DMS 273 (cell line): ENCODE measurements around the gene SLC8B1.

Source experiments
- DNase-seq: peaks from one replicate; lab custom pipeline; 2025; ENCODE audit not compliant: unreplicated experiment; lab: John Stamatoyannopoulos, UW

Gene SLC8B1

DNA sequence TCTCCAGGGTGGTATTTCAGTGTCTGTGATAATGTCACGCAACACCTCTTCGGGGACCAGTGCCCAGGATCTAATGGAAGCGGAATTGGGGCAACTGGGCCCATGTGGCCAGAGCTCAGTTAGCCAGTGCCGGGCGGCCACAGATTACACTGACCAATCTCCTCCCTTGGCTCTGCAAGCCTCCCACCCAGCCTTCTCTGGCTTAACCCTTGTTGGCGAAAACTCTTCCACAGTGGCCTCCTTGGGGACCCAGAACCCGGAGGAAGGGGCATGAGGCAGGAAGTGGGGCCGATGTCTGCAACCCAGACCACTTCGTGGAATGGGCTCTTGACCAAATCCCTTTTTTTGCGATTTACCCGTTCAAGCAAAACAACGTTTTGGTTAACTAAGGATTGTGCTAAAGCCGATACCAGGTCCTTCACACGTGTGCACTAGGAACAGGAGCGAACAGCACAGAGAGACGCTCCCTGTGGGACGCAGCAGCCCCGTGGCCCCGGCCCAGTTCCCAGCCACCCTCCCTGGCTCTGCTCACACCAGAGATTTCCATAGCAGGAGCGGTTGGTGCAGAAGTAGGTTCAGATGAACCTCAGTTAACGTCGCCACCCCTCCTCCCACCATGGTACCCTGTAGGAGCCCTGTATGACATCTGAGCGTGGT is 38.2 kb downstream of the SLC8B1 start:
- DNase-seq, result no peak

DNA sequence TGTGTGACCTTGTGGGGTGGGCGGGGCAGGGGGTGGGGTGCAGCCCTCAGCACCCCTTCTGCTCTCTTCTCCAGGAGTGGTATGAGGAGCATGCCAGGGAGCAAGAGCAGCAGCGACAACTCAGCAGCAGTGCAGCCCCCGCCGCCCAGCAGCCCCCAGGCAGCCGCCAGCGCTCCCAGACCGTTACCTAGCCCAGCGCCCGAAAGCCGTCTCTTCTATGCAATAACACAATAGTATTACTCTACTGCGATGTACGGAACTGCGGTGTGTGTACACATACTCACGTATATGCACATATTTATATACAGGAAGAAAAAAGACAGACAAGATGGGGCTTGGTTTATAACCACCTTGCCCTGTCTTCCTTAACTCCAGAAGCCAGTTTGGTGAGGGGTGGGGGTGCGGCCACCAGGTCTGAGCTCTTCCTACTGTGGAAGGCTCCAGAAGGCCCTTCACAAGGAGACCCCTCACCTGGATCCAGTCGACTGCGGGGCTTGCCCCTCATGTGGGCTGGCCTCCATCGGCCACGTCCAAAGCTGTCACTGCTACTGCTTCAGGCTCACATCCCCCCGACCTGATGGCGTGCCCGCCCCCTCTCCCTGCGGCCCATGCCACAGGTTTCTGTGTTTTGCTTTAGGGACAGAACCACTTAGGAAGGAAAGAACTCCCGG is 38.9 kb downstream of the SLC8B1 start:
- no peak for DNase-seq

DNA sequence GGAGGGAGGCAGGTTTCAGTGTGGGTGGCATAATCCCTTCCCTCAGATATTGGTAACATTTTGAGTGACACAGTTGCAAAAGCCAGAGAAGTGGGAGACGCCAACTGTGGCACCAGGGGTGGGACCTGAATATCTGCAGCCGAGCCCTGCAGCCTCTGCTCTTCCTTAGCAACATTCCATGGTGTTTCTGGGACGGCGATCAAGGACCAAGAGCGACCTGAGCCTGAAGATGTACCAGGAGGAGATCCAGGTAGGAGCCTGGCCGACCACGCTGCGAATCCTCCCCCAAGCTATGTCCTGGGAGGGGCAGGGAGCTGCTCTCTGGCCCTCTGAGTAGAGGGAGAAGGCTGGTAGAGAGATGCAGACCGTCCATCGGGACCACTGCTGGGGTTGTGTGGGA is 41.8 kb downstream of the SLC8B1 start:
- DNase-seq, result no peak

DNA sequence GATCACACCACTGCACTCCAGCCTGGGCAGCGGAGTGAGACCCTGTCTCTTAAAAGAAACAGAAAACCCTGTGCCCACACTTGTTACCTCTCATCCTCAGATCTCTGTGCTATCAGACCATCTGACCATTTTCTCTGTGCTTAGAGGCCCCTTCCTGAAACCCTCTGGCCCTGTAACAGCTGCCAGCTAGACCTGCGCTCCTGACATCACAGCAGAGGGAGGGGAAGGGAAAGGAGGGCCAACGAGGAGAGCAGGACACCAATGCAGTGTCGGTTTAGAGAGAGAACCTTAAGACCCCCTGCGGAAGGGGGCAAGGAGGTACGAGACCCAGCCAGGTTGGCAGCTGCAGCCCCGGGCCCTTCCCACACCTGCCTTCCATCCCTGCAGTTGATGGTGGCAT is 42.4 kb downstream of the SLC8B1 start:
- no peak for DNase-seq

DNA sequence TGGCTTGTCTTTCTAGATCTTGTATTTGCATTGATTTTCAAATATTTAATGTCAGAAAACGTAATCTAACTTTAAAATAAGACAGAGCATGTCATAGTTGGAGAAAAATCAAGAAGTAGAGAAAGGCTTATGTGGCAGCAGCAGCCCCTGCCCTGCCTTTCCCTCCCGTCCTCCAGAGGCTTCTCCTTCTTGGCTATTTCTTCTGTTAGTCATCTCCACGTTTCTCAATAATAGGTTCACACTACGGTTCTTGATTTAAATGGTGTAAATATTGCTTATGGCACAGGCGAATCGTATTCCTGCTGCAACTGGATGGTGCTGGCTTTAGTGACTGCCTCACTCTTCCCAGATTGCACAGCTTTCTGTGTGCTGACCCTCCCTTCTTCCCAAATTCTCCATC is 42.8 kb downstream of the SLC8B1 start:
- no peak for DNase-seq

DNA sequence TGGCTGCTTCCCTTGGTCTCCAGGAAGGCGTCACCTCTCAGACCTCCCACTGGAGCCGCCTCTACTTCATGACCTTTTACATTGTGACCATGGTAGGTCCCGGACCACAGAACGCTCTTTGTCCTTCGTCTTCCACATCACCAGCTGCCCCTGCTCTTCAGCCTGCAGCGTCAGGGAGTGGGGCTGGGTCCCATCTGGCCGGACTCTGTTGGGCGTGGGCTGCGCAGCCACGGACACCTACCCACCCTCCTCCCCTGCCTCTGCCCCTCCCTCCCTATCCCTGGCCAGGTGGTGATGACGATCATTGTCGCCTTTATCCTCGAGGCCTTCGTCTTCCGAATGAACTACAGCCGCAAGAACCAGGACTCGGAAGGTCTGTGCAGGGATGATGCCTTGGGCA is 43.3 kb downstream of the SLC8B1 start:
- no peak for DNase-seq

DNA sequence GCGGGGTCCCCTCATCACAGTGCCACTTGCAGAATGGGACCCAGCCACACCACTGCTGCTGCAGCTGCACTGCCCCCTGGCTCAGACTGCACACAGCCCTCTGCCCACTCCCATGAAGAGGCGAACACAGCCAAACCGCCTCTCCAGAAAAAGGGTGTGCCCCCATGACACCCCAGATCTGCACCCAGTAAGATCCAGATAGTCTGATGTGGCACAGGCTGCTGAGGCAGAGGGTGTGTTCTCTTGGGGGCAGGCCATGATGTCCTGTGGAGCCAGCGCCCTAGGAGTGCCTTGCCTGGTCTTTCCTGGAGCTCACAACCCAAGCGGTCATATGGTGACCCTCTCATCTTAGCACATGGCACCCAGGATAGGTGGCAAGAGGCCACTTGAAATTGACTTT is 44.4 kb downstream of the SLC8B1 start:
- no peak for DNase-seq

DNA sequence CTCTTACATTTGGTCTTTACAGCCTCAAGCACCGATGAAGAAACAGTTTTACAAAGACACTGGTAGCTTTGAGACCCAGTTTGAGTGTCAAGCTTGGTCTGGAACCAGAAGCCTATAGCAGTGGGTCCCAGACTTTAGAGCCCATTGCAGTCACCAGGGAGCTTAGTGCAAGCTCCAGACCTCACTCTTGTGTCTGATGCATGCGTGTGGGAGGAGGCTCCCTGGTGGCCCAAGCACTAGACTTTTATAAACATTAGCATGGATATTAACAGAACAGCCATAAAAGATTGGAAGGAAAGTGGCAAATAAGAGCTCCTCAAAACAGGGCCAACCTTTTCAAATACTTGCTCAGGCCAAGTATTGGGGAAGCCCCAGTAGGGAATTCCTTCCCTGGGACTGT is 45.5 kb downstream of the SLC8B1 start:
- DNase-seq, result no peak

DNA sequence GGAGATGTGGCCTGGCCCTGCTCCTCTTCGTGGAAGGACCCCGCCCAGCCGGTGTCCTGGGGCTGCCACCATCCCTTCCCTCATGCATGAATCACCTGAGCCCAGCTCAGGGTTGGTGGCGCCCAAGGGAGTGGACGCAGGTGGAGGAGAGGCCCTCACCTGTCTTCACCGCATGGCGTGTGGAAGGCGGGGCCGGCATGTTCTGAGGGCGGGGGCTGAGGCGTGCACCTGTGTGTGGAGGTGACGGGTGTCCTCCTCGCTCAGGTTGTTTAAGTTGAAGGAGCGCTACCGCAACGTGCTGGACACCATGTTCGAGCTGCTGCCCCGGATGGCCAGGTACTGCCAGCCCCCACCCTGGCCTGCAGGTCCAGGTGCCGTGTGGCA is 47.0 kb downstream of the SLC8B1 start:
- DNase-seq, result no peak

DNA sequence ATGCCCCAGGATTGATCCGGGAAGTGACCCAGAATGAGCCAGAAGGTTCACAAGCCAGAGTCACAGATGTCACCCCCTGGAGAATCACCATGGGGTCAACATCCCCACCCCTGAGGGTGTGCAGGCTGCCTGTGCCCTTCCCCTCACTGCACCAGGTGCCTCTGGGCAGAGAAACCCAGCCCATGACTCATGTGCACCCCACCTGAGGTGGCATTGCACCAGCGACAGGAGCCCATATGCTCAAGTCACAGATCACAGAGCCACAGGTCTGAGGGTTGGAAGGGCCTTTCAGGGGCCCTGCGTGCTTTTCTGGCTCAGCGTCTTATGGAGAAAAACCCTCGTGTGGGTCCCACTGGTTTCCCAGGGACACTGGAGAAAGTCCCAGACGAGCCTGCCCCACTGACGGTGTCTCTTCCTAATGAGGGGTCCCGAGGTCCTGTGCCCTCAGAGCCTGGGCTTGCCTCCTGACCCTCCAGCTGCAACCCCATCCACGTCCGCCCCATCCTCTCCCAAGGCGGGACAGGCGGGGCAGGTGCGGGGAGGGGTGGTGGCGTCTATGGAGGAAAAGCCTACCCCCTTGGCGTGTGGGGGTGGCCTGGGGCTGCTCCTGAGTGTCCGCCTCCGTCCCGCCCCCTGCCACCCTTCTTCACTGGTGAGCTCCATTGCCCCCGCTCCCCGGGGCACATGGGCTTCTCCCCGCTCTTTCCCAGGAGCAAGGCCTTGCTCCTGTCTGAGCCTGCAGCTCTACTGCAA is 47.6 kb downstream of the SLC8B1 start:
- no peak for DNase-seq

DNA sequence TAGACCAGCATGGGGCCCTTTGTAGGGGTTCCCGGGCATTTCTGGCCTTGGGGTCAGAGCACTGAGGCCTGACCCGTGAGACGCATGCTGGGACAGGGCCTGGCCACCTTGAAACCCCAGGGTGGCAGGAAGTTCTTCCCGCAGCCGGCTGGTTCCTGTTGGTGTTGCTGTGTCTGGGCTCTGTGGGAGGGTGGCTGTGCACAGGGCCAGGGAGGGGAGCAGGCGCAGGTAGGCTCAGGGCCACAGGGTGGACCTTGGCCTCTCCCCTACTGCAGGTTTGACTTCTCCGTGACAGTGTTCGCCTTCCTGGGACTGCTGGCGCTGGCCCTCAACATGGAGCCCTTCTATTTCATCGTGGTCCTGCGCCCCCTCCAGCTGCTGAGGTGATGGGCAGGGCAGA is 48.2 kb downstream of the SLC8B1 start:
- no peak for DNase-seq

DNA sequence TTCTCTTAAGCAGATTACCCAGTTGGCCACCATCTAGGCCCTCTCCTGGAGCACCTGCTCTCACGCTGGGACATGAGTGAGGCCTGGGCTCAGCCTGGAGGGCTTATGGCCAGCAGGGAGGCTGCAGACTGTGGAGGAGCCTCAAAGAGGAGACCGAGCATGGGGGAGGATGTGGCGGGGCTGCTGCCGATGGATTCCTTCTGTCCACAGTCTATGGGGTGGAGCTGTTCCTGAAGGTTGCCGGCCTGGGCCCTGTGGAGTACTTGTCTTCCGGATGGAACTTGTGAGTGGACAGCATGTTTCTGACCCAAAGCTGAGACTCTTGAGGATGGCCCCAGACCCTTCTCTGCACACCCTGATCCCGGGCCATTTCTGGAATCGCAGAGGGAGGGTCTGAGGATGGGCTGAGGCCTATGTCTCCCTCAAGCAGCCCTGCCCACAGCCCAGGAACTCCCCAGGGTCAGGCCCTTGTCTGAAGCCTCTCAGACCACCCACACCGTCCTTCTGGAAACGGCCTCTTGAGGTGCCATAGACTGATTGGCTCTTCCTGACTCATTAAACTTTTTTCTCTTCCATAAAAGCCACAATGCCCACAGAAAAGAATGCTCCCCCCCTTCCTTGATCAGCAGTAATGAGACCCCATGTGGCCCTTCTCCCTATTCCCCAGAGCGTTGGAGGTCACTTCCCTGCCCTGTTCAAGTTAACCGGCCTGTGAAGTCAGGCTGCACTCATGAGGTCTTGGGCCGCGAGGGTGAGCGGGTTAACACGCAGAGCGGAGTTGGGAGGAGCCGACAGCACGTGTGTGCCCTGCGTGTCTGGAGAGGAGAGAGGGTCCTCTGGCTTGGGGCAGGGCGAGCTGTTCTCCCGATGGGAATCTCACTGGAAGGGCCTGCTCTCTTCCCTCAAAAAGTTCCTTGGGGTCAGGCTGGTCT is 49.0 kb downstream of the SLC8B1 start:
- DNase-seq, result no peak

DNA sequence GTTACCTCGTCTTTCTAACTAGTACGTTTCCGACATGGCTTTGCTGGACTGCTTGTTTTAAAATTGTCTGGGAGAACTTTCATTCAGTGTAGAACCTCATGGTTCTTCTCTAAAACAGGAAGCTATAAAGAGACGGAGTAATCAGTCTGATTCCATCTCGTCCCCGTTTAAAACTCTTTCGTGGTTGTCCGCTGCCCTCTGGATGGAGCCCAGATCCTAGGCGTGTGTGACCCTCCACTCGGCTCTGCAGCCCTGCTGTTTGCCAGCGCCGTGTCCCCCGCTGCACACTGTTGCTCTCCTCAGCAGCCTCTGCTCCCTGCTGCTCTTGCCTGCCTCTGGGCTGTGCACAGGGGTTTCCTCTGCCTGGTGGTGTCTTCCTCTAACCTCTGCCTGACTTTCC is 50.2 kb downstream of the SLC8B1 start:
- DNase-seq, result no peak

DNA sequence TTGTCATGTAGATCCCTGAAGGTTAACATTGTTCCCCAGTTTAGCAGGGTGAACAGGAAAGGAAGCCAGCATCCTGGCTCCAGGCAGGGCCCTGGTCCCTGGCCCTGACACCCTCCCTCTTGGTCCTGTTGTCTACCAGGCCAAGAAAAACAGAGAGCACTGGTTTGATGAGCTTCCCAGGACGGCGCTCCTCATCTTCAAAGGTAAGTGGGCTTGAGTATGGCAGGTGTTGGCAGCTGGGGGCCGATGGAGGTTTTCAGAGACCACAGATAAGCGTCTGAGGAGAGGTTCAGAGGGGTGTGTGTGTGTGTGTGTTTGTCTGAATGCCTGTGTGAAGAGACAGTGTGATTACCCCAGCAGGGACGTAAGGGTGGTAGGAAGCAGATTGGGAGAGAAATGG is 56.3 kb downstream of the SLC8B1 start:
- no peak for DNase-seq

DNA sequence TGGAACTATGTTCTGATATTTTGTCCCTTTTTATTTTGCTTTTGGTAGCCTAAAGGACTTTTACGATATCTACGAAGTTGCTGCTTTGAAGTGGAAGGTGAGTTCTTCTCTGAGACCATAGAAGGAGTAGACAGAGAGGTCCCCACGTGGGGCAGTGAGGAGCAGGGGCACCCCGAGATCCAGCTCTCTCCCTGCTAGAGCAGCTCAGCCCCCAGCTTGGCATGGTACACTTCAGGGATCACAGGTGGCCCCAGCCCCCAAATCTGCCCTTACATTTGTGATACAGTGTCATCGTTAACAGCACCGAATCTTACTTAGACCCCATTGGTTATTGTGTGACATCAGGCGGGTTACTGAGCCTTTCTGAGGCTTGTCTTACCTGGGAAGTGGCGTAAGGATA is 56.8 kb downstream of the SLC8B1 start:
- no peak for DNase-seq

DNA sequence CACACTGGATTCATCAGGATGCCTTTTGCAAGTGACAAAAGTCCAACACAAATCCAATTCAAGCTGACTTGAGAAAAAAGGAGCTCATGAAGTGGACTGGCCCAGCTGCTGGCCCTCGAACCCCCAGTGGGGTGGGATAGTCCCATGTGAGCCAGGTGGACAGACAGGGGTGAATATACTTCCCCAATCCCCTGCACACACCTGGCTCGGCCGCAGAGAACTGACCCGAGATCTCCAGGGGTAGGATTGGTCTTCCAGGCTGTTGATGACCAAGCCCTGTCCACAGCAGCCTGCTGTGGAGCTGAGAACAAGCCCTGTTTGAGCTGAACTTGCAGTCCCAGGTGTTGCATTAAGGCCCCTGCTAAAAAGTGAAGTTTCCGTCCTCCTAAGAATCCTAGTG is 57.4 kb downstream of the SLC8B1 start:
- DNase-seq, result no peak

DNA sequence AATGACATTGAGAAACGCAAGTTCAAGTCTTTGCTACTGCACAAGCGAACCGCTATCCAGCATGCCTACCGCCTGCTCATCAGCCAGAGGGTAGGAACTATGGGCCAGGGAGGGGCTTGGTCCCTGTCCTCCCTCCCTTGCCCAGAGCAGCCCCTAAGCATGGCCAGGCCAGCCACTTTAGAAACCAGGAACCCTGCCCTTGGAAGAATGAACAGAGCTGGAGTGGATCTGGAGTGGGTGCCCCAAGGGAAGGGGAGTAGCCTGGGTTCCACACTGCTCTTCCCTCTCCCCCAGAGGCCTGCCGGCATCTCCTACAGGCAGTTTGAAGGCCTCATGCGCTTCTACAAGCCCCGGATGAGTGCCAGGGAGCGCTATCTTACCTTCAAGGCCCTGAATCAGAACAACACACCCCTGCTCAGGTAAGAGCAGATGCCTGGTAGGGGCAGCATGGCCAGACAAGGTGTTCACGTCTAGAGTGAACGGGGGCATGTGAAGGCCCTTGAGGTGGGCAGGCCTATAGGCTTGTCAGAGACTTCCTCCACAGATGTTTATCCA is 57.9 kb downstream of the SLC8B1 start:
- no peak for DNase-seq

DNA sequence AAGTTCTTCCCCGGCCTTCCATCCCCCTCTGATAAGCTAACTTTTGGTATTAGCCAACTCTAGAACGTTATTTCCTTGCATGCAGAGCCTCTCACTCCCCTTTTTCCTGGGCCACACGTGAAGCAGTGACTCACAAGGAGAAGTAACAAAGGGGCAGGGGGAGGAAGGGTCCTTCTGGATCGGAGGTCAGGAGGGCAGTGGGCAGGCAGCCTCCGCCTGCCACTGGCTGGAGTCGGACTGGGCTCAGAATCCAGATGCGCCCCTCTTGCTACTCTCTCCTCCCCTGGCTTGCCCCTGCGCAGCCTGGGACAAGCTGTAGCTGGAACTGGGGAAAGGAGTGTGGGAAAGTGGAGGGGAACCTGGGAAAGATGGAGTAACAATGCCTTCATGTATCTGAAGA is 58.6 kb downstream of the SLC8B1 start:
- no peak for DNase-seq

DNA sequence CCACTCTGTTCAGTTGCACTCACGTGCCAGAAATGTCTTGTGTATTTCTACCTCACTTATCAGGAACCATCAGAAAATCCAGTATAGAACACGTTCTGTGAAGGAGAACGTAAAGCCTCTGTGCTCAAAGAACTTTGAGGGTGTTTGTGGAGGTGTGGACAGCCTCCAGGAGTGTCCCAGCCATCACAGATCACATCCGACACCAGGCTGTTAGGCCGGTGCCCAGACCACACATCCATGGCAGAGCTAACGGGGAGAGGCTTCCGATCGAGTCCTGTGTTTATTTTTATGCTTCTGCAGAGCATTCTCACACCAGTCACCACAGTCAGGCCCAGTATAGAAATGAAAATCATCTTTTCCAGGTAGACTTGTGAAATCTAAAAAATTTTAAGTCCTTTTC is 60.1 kb downstream of the SLC8B1 start:
- DNase-seq, result no peak

DNA sequence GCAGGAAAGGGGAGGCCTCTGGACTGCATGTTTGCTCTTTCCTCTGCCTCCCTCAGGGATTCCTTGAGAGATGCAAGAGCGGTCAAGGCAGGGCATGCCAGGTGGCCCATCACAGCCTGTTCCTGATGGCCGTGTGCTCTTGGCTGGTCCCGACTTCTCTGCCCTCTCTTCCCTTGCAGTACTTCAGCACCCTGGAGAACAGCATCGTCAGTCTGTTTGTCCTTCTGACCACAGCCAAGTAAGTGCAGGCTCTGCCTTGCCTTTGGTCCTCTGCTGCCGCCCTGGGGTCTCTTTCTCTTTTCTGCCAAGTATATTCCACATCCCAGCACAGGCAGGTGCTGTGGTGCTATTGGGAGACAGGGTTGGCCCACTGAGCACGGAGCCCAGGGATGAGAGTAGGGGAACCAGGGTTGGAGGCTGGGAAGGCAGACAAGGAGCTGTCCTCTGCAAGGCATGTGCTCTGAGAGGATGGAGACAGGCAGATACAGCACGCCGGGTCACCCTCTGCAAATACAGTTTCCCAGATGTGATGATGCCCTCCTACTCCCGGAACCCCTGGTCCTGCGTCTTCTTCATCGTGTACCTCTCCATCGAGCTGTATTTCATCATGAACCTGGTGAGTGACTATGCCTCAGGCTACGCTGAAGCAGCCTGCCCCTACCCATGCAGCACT is 61.7 kb downstream of the SLC8B1 start:
- no peak for DNase-seq
